Measurements from ENCODE around the gene USP22.

USP22 gene

DNA sequence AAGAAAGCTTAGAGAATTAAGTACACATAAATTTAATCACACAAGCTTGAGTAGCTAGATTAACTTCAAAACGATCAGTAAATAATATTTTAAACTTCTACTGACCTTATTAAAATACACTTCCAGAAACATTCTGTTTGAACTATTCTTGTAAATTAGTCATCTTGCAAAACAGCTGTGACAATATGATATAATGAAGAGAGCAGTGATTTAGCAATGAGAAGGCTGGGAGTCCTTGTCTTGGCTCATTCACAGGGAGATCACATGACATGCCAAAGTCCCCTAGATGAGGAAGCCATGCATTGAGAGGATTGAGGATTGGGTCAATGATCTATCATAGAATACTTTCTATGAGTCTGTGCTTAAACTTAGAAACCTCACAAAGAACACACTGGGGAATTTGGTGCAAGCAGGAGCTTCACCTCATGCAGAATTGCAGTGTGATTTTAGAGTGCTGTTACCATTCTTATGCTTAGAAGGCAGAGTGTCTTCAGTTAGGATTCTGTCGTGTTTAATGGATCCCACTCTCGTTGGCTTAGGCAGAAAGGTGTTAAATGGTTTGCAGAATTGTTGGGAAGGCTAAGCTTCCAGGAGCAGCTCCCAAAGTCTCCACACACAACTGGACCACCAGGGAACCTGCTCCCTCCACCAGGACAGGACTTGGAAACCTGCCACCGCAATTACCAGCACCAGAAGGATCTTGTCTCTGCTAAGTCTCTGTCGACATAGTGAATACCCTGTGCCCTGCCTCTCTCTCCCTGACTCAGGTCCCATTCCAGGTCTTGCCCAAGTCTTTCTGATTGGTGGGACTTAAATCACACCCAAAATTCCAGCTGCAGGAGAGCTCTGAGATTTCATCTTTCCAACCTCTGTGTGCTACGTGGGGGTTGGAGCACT lies 87.1 kb downstream of the USP22 start:
- Histone ChIP-seq H3K4me3 (no peak overlapping the region), H3K27me3 (no peaks in the 10 kb centered on the region), H3K4me1 (no peaks in the 10 kb centered on the region), H3K36me3 (no peaks in the 10 kb centered on the region), H3K27ac (no peak overlapping the region), H3K9me3 (no peaks in the 10 kb centered on the region)
- peak in 1 of 2 donors; percentile 43 for DNase-seq
- intact Hi-C loops (cut with DNase I; ENCODE audit: low total_unique reads): no loop called here
- TF ChIP-seq CTCF (IDR thresholded peaks at IDR 0.05): no peak

DNA sequence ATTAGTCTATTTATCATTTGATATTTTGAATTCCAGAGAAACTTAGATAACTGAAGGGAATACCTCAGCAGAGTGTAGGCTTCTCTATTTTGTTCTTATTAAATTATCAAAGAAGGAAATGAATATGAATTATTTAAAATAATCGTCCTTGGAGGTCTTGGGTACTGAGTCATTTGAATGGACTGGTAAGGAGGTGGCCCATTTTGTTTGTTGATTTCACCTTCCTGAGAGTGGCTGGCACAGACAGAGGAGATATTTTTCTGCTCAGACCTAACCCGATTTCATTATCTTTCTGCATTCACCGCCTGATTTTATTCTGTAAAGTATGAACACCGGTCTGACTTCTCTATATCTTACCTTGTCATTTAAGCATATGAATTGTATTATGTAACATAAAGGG lies 88.0 kb downstream of the USP22 start:
- DNase-seq: no peak
- no peaks in the 10 kb centered on the region for H3K4me1 ChIP-seq
- H3K9me3 ChIP-seq: no peaks in the 10 kb centered on the region
- no peaks in the 10 kb centered on the region for H3K36me3 ChIP-seq
- no peak overlapping the region for H3K4me3 ChIP-seq
- intact Hi-C loops (cut with DNase I; ENCODE audit: low total_unique reads): no loop called here
- no peaks in the 10 kb centered on the region for H3K27me3 ChIP-seq
- TF ChIP-seq CTCF (IDR thresholded peaks at IDR 0.05): no peak
- H3K27ac ChIP-seq: no peak overlapping the region

GRCh38 chr17:20952183-20952582 lies 90.6 kb downstream of the USP22 start:
- Histone ChIP-seq H3K4me3 (no peak overlapping the region), H3K9me3 (no peaks in the 10 kb centered on the region), H3K27me3 (no peaks in the 10 kb centered on the region), H3K27ac (no peak overlapping the region), H3K4me1 (no peaks in the 10 kb centered on the region), H3K36me3 (no peaks in the 10 kb centered on the region)
- no peak for DNase-seq
- intact Hi-C loops (cut with DNase I; ENCODE audit: low total_unique reads): no loop called here
- no peak for TF ChIP-seq CTCF (IDR thresholded peaks at IDR 0.05)
